Measurements from ENCODE around the gene GRIP1.
A peak's percentile ranks its signal among the peaks of the same experiment; 100 is the strongest.

The GRIP1 gene

DNA sequence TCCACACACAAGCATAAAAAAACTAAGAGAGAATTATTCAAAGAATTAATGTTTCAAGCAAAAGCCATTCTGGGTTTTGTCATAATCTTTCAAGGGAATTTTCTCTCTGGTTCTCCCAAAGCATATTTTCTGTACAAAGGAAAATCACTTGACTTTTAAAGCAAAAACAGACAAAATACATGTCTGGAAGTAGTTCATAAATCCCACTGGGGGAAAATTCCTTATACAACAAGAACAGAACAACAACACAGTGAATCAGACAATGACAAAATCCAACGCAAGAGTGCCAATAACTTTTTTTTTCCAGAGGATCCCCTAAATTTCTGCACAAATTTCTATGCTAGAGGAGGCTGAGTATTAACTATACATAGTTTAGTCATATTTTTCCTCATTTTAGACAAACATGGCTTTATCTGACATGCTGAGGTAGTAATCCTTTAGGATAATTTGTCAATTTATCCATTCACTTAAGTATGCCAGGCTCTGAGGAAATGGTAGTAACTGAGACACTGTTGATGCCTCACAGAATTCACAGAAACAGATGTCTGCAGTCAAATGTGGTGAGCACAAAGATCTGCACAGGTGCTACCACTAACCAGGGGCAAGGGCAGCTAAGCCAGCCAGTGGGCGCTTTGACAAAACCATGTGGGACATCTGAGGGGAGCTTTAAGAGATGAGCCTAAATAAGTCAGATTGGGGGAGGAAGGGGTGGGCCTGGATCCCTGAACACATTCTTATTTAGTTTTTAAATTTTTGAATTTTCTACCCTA lies 38.0 kb downstream of the GRIP1 start:
- Histone ChIP-seq H3K4me1 (ENCODE audit: control insufficient read depth, insufficient read depth, low read length) (no peaks in the 10 kb centered on the region), H3K4me3 (ENCODE audit: low read depth, low read length) (no peak overlapping the region), H3K9me3 (ENCODE audit: control insufficient read depth, insufficient read depth, low read length) (no peaks in the 10 kb centered on the region), H3K36me3 (ENCODE audit: control insufficient read depth, insufficient read depth, low read length) (no peaks in the 10 kb centered on the region), H3K27me3 (ENCODE audit: control insufficient read depth, insufficient read depth, low read length) (no peaks in the 10 kb centered on the region), H3K9ac (ENCODE audit: low read depth, low read length) (no peak overlapping the region), H3K27ac (ENCODE audit: low read depth, low read length) (no peak overlapping the region)

DNA sequence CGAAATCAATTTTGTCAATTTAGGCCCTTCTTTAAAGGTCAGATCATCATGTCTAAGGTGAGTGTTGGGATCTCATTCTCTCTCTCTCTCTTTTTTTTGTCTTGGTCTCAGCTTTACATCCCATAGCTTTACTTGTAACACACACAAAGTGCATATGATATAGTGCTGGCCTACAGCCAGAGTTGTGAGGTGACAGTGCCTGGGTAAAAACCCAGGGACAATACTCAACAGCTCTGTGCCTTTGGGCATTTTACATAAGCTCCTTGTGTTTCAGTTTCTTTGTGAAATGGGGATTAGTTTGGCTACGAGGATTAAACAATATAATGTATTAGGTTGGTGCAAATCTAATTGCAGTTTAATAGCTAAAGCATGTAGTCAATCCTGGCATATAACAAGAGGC lies 40.2 kb downstream of the GRIP1 start:
- Histone ChIP-seq H3K4me1 (ENCODE audit: control insufficient read depth, insufficient read depth, low read length) (no peaks in the 10 kb centered on the region), H3K27ac (ENCODE audit: low read depth, low read length) (no peak overlapping the region), H3K9me3 (ENCODE audit: control insufficient read depth, insufficient read depth, low read length) (no peaks in the 10 kb centered on the region), H3K4me3 (ENCODE audit: low read depth, low read length) (no peak overlapping the region), H3K36me3 (ENCODE audit: control insufficient read depth, insufficient read depth, low read length) (no peaks in the 10 kb centered on the region), H3K27me3 (ENCODE audit: control insufficient read depth, insufficient read depth, low read length) (no peaks in the 10 kb centered on the region), H3K9ac (ENCODE audit: low read depth, low read length) (no peak overlapping the region)

DNA sequence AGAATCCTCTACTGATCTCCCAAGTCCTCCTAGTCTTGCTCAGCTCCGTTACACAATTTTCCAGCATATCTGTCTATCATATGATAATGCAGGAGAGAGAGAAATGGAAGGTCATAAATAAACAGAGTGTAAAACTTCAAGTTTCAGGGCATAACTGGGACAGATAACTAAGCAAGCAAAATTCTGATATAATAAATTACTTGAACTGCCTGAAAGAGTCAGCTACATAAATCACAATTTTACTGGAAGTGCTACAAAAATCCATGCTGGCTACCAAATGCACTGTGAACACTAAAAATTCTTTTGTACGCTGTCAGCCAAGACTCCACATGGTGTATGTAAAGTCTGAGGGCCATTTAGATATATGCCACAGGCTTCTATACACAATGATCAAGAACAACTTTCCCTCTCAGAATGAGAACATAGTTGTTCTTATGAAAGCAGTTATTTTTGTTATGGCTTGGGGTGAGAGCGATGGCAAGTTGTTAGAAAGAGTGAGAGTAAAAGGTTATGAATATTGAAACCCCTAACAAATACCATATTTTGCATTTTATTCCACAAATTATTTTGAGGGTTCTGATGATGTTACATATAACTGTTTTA lies 41.1 kb downstream of the GRIP1 start:
- no peaks in the 10 kb centered on the region for H3K4me1 ChIP-seq (ENCODE audit: control insufficient read depth, insufficient read depth, low read length)
- H3K9ac ChIP-seq (ENCODE audit: low read depth, low read length), result no peak overlapping the region
- H3K36me3 ChIP-seq (ENCODE audit: control insufficient read depth, insufficient read depth, low read length), result no peaks in the 10 kb centered on the region
- H3K27me3 ChIP-seq (ENCODE audit: control insufficient read depth, insufficient read depth, low read length), result no peaks in the 10 kb centered on the region
- H3K4me3 ChIP-seq (ENCODE audit: low read depth, low read length), result no peak overlapping the region
- H3K27ac ChIP-seq (ENCODE audit: low read depth, low read length), result no peak overlapping the region
- H3K9me3 ChIP-seq (ENCODE audit: control insufficient read depth, insufficient read depth, low read length), result no peaks in the 10 kb centered on the region

DNA sequence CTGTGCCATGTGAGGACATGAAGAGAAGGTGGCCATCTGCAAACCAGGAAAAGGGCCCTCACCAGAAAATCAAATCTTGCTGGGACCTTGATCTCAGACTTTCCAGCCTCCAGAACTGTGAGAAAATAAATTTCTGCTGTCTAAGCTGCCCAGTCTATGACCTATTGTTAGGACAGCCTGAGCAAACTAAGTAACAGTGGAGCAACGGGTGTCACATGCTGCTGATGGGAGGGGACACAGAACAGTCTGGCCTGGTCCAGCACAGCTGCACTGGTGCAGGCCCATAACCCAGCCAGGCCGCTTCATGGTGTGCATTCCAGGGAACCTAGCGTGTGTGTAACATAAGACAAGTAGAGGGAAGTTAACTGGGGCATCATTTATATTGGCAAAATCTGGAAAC lies 42.1 kb downstream of the GRIP1 start:
- H3K9me3 ChIP-seq (ENCODE audit: control insufficient read depth, insufficient read depth, low read length), result no peaks in the 10 kb centered on the region
- H3K27me3 ChIP-seq (ENCODE audit: control insufficient read depth, insufficient read depth, low read length), result no peaks in the 10 kb centered on the region
- H3K36me3 ChIP-seq (ENCODE audit: control insufficient read depth, insufficient read depth, low read length), result no peaks in the 10 kb centered on the region
- H3K4me1 ChIP-seq (ENCODE audit: control insufficient read depth, insufficient read depth, low read length), result no peaks in the 10 kb centered on the region
- no peak overlapping the region for H3K27ac ChIP-seq (ENCODE audit: low read depth, low read length)
- no peak overlapping the region for H3K9ac ChIP-seq (ENCODE audit: low read depth, low read length)
- H3K4me3 ChIP-seq (ENCODE audit: low read depth, low read length), result no peak overlapping the region

DNA sequence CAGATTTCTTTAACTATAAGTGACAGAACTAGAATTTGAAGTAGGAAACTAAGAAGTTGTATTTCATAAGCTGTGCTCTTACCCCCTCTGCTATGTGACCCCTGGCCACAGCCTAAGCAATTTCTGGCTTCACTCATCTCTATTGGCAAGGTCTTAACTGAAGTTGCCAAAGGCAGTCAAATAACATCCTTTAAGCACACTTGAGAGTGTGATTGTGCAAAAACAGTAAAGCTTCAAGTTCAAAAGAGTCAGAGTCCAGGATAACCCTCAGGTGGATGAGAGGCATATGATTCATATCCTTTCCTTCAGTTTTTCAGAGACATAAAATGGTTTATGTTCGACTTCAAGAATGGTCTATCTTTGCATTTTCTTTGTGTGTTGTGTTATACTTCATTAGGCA lies 45.2 kb downstream of the GRIP1 start:
- no peaks in the 10 kb centered on the region for H3K4me1 ChIP-seq (ENCODE audit: control insufficient read depth, insufficient read depth, low read length)
- no peak overlapping the region for H3K27ac ChIP-seq (ENCODE audit: low read depth, low read length)
- no peaks in the 10 kb centered on the region for H3K9me3 ChIP-seq (ENCODE audit: control insufficient read depth, insufficient read depth, low read length)
- H3K36me3 ChIP-seq (ENCODE audit: control insufficient read depth, insufficient read depth, low read length), result no peaks in the 10 kb centered on the region
- no peak overlapping the region for H3K9ac ChIP-seq (ENCODE audit: low read depth, low read length)
- H3K4me3 ChIP-seq (ENCODE audit: low read depth, low read length), result no peak overlapping the region
- H3K27me3 ChIP-seq (ENCODE audit: control insufficient read depth, insufficient read depth, low read length), result no peaks in the 10 kb centered on the region

DNA sequence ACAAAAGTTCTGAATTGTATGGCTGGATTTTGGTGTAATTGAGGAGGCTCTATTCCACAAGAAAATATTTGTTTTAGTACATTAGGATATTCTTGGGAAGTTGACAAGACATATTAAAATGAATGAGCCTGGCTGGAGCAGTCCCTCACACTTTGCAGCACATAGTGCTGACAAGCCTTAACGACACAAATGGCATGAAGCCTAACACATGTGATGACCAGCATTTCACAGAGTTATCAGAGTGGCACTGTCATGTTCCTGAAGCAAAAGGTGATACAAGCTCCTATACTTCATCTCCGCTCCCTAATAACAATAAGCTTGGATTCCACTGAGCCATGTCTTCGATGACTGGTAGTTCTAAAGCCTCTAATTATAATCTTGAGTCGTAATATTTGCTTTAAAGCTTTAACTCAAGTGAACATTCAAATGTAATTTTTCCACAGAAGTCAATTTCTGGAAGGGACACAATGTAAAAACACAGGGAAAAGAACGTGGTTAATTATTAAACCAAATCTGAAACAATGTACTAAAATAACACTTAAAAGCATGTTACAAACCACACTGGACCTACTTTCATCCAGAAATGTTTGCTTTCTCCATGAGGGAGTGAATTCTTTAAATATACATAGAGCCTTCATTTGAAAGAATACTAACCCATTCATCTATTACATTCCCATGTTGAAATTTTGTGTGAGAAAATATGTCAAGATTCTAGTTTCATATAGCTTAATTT lies 49.6 kb downstream of the GRIP1 start:
- Histone ChIP-seq H3K36me3 (ENCODE audit: control insufficient read depth, insufficient read depth, low read length) (no peaks in the 10 kb centered on the region), H3K4me1 (ENCODE audit: control insufficient read depth, insufficient read depth, low read length) (peaks cover 14% of the 10 kb centered on the region), H3K4me3 (ENCODE audit: low read depth, low read length) (no peak overlapping the region), H3K9ac (ENCODE audit: low read depth, low read length) (no peak overlapping the region), H3K9me3 (ENCODE audit: control insufficient read depth, insufficient read depth, low read length) (no peaks in the 10 kb centered on the region), H3K27me3 (ENCODE audit: control insufficient read depth, insufficient read depth, low read length) (no peaks in the 10 kb centered on the region), H3K27ac (ENCODE audit: low read depth, low read length) (no peak overlapping the region)

DNA sequence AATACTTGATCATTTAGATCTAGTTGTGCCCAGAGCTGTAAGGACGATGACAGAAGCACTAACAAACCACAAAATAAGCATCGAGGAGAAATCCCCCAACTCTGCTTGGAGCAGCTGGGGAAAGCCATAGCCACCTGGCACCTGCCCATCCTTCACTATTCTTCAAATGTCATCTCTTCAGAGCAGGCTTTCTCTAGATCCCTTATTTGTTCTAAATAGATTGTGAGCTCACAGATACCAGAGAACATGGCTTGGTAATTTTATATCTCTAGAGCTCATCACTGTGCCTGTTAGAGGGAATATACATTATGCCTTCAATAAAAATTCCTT lies 50.9 kb downstream of the GRIP1 start:
- no peaks in the 10 kb centered on the region for H3K27me3 ChIP-seq (ENCODE audit: control insufficient read depth, insufficient read depth, low read length)
- no peaks in the 10 kb centered on the region for H3K9me3 ChIP-seq (ENCODE audit: control insufficient read depth, insufficient read depth, low read length)
- H3K27ac ChIP-seq (ENCODE audit: low read depth, low read length), result no peak overlapping the region
- H3K4me3 ChIP-seq (ENCODE audit: low read depth, low read length), result no peak overlapping the region
- H3K36me3 ChIP-seq (ENCODE audit: control insufficient read depth, insufficient read depth, low read length), result no peaks in the 10 kb centered on the region
- peaks cover 14% of the 10 kb centered on the region for H3K4me1 ChIP-seq (ENCODE audit: control insufficient read depth, insufficient read depth, low read length)
- H3K9ac ChIP-seq (ENCODE audit: low read depth, low read length), result no peak overlapping the region

DNA sequence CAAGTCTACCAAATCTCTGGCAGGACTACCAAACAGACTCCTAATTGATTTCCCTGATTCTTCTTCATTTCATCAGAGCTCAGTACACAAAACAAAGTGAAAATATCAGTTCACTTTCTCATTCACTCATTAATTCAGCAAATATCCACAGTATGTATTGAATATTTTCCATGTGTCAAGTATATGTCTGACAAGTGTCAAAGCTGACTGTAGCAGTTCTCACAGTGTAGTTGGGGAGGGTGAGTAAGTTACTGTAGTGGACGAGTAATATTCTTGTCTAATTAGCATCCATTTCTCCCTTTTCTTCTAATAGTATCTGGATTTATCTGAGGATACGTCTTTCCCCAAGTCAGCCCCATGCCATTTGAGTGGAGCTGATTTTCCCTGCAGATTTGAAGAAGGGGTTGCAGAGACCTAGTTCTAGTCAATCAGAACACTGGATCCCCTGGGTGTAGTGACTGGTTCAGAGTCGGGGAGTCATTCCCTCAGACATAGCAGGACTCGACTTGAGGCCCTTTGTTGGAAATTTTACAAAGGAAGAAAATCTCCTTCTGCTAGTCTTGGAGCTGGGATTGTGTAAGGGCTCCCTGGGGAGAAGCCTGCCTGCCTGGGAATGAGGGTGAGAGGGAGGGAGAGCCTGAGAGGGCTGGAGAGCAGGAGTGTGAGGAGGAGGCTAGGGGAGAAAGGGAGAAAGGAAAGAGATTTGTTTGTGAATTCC lies 51.4 kb downstream of the GRIP1 start:
- Histone ChIP-seq H3K4me1 (ENCODE audit: control insufficient read depth, insufficient read depth, low read length) (peaks cover 14% of the 10 kb centered on the region), H3K27me3 (ENCODE audit: control insufficient read depth, insufficient read depth, low read length) (no peaks in the 10 kb centered on the region), H3K4me3 (ENCODE audit: low read depth, low read length) (no peak overlapping the region), H3K9ac (ENCODE audit: low read depth, low read length) (0 out of 2 replicates have a peak overlapping the region, but pooled peaks have one; percentile 10), H3K27ac (ENCODE audit: low read depth, low read length) (no peak overlapping the region), H3K36me3 (ENCODE audit: control insufficient read depth, insufficient read depth, low read length) (no peaks in the 10 kb centered on the region), H3K9me3 (ENCODE audit: control insufficient read depth, insufficient read depth, low read length) (no peaks in the 10 kb centered on the region)

DNA sequence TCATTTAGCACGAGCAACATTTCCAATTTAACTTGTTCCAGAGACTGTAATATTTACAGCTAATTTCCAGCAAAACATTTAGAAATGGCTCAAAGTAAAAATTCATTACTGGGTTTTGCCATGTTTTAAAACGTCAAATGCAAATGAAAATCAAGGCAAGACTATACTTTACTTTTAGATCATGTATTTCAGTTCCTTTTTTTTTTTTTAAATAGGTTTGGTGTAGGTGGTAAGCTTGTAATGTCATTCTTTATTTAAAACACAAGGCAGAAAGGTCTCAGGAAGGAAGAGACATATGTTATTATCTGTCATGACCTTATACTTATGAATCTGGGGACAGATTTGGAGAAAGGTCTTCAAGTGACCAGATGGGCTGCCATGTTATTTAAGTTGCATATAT lies 54.1 kb downstream of the GRIP1 start:
- Histone ChIP-seq H3K27me3 (ENCODE audit: control insufficient read depth, insufficient read depth, low read length) (no peaks in the 10 kb centered on the region), H3K27ac (ENCODE audit: low read depth, low read length) (no peak overlapping the region), H3K4me1 (ENCODE audit: control insufficient read depth, insufficient read depth, low read length) (peaks cover 21% of the 10 kb centered on the region), H3K4me3 (ENCODE audit: low read depth, low read length) (no peak overlapping the region), H3K36me3 (ENCODE audit: control insufficient read depth, insufficient read depth, low read length) (no peaks in the 10 kb centered on the region), H3K9ac (ENCODE audit: low read depth, low read length) (no peak overlapping the region), H3K9me3 (ENCODE audit: control insufficient read depth, insufficient read depth, low read length) (no peaks in the 10 kb centered on the region)

DNA sequence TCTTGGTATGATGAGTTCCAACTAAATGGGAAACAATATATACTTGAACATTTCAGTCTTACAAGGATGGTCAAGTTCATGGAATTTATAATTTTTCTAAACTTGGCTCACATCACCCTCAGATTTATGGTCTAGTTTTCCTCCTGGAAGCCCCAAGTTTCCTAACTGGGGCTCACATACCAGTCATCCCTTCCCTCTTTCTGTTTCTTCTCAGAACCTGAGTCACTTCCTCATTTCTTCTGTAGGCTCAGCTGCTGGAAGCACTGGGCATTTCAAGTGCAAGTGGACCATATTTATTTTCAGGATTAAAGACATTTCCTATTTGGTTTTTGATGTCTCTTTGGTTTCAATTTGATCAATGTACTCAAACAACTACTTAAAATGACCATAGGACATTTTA lies 55.4 kb downstream of the GRIP1 start:
- no peak overlapping the region for H3K4me3 ChIP-seq (ENCODE audit: low read depth, low read length)
- no peaks in the 10 kb centered on the region for H3K36me3 ChIP-seq (ENCODE audit: control insufficient read depth, insufficient read depth, low read length)
- no peak overlapping the region for H3K9ac ChIP-seq (ENCODE audit: low read depth, low read length)
- peaks cover 20% of the 10 kb centered on the region for H3K4me1 ChIP-seq (ENCODE audit: control insufficient read depth, insufficient read depth, low read length)
- H3K9me3 ChIP-seq (ENCODE audit: control insufficient read depth, insufficient read depth, low read length), result no peaks in the 10 kb centered on the region
- H3K27me3 ChIP-seq (ENCODE audit: control insufficient read depth, insufficient read depth, low read length), result no peaks in the 10 kb centered on the region
- H3K27ac ChIP-seq (ENCODE audit: low read depth, low read length), result no peak overlapping the region

DNA sequence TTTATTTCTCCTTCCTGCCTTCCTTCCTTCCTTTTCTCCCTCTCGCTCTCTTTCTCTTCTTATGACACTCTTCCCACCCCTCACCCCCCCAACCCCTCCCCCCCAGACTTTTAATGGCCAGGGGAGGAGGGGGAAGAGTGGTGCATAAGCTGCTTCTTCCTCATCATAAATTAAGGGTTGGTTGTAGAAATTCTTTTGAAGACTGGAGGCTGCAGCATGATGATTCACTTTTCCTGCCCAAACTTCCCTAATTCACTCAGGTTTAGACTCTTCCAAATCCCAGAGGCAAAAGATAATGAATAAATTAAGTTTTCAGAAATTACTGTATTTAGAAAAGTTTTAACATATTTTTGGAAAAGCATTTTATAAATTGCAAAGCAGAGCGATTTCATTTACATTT lies 58.2 kb downstream of the GRIP1 start:
- no peak overlapping the region for H3K27ac ChIP-seq (ENCODE audit: low read depth, low read length)

More for the DNA sequence above, 58.2 kb downstream of the GRIP1 start:
- Histone ChIP-seq H3K4me3 (ENCODE audit: low read depth, low read length) (no peak overlapping the region), H3K36me3 (ENCODE audit: control insufficient read depth, insufficient read depth, low read length) (no peaks in the 10 kb centered on the region), H3K4me1 (ENCODE audit: control insufficient read depth, insufficient read depth, low read length) (peaks cover 21% of the 10 kb centered on the region), H3K9ac (ENCODE audit: low read depth, low read length) (no peak overlapping the region), H3K27me3 (ENCODE audit: control insufficient read depth, insufficient read depth, low read length) (no peaks in the 10 kb centered on the region), H3K9me3 (ENCODE audit: control insufficient read depth, insufficient read depth, low read length) (no peaks in the 10 kb centered on the region)

All from HUES48 (cell line).